Measurements from ENCODE around the gene ING2.
"Not testable (repeated sequence)": the region's sequence is repeated elsewhere in the genome, so short reads cannot be mapped to it uniquely, and the experiment has no call there.

The ING2 gene

GRCh38 chr4:183546376-183546775 is 41.5 kb downstream of the ING2 start:
- CTCF ChIA-PET, result no interaction called here
- H3K4me1 Mint-ChIP-seq, result no peaks in the 10 kb centered on the region
- no peak overlapping the region for H3K4me3 Mint-ChIP-seq

GRCh38 chr4:183548306-183548705 is 43.4 kb downstream of the ING2 start:
- Mint-ChIP-seq H3K36me3 (no peaks in the 10 kb centered on the region), H3K27ac (no peak overlapping the region), H3K4me3 (no peak overlapping the region), H3K4me1 (no peaks in the 10 kb centered on the region), H3K27me3 (peaks cover 21% of the 10 kb centered on the region), H3K9me3 (peaks cover 7% of the 10 kb centered on the region)
- CTCF ChIA-PET, result no interaction called here
- DNase-seq, result no peak

More at GRCh38 chr4:183546376-183546775, 41.5 kb downstream of the ING2 start:
- no peaks in the 10 kb centered on the region for H3K9me3 Mint-ChIP-seq
- H3K27ac Mint-ChIP-seq, result no peak overlapping the region
- no peak for DNase-seq
- peaks cover 26% of the 10 kb centered on the region for H3K27me3 Mint-ChIP-seq
- H3K36me3 Mint-ChIP-seq, result no peaks in the 10 kb centered on the region

- Mint-ChIP-seq H3K36me3 (no peaks in the 10 kb centered on the region), H3K4me1 (no peaks in the 10 kb centered on the region), H3K9me3 (peaks cover 7% of the 10 kb centered on the region), H3K27me3 (peaks cover 9% of the 10 kb centered on the region), H3K27ac (no peak overlapping the region), H3K4me3 (no peak overlapping the region)
- no peak for DNase-seq
- CTCF ChIA-PET, result no interaction called here
Measured at GRCh38 chr4:183550345-183551093, 45.7 kb downstream of the ING2 start.

GRCh38 chr4:183552274-183553146 is 47.7 kb downstream of the ING2 start:
- no peak for DNase-seq
- Mint-ChIP-seq H3K9me3 (peaks cover 7% of the 10 kb centered on the region), H3K27ac (no peak overlapping the region), H3K27me3 (peaks cover 12% of the 10 kb centered on the region), H3K4me1 (no peaks in the 10 kb centered on the region), H3K4me3 (no peak overlapping the region), H3K36me3 (no peaks in the 10 kb centered on the region)
- CTCF ChIA-PET, result no interaction called here

GRCh38 chr4:183553147-183553478 is 48.3 kb downstream of the ING2 start:
- H3K4me3 Mint-ChIP-seq, H3K9me3 Mint-ChIP-seq, H3K36me3 Mint-ChIP-seq, H3K4me1 Mint-ChIP-seq, H3K27ac Mint-ChIP-seq, CTCF ChIA-PET, DNase-seq: not testable (repeated sequence)
- peaks cover 12% of the 10 kb centered on the region for H3K27me3 Mint-ChIP-seq

GRCh38 chr4:183553601-183554345 is 48.9 kb downstream of the ING2 start:
- Mint-ChIP-seq H3K4me1 (no peaks in the 10 kb centered on the region), H3K27ac (no peak overlapping the region), H3K36me3 (no peaks in the 10 kb centered on the region), H3K9me3 (peaks cover 7% of the 10 kb centered on the region), H3K4me3 (no peak overlapping the region), H3K27me3 (peaks cover 12% of the 10 kb centered on the region)
- CTCF ChIA-PET, result no interaction called here
- no peak for DNase-seq

GRCh38 chr4:183554346-183554686 is 49.5 kb downstream of the ING2 start:
- H3K27ac Mint-ChIP-seq, result no peak overlapping the region
- CTCF ChIA-PET, result no interaction called here
- peaks cover 12% of the 10 kb centered on the region for H3K27me3 Mint-ChIP-seq
- H3K4me3 Mint-ChIP-seq, result no peak overlapping the region
- peaks cover 7% of the 10 kb centered on the region for H3K9me3 Mint-ChIP-seq
- H3K4me1 Mint-ChIP-seq, result no peaks in the 10 kb centered on the region
- no peaks in the 10 kb centered on the region for H3K36me3 Mint-ChIP-seq
- no peak for DNase-seq

- CTCF ChIA-PET, result no interaction called here
- no peaks in the 10 kb centered on the region for H3K36me3 Mint-ChIP-seq
Measured at GRCh38 chr4:183554878-183555585, 50.2 kb downstream of the ING2 start.

GRCh38 chr4:183556947-183557346 is 52.1 kb downstream of the ING2 start:
- Mint-ChIP-seq H3K27me3 (peaks cover 3% of the 10 kb centered on the region), H3K9me3 (peaks cover 7% of the 10 kb centered on the region), H3K27ac (no peak overlapping the region), H3K4me1 (no peaks in the 10 kb centered on the region), H3K4me3 (no peak overlapping the region), H3K36me3 (no peaks in the 10 kb centered on the region)
- CTCF ChIA-PET, result no interaction called here
- no peak for DNase-seq

More at GRCh38 chr4:183554878-183555585, 50.2 kb downstream of the ING2 start:
- Mint-ChIP-seq H3K9me3 (peaks cover 7% of the 10 kb centered on the region), H3K27ac (no peak overlapping the region), H3K27me3 (peaks cover 12% of the 10 kb centered on the region), H3K4me1 (no peaks in the 10 kb centered on the region), H3K4me3 (no peak overlapping the region)
- no peak for DNase-seq

- H3K36me3 Mint-ChIP-seq, result no peaks in the 10 kb centered on the region
- H3K27ac Mint-ChIP-seq, result no peak overlapping the region
- CTCF ChIA-PET, result no interaction called here
- peaks cover 3% of the 10 kb centered on the region for H3K9me3 Mint-ChIP-seq
- no peak for DNase-seq
- H3K4me3 Mint-ChIP-seq, result no peak overlapping the region
- peaks cover 3% of the 10 kb centered on the region for H3K27me3 Mint-ChIP-seq
- H3K4me1 Mint-ChIP-seq, result no peaks in the 10 kb centered on the region
Measured at GRCh38 chr4:183557611-183558010, 52.8 kb downstream of the ING2 start.

- Mint-ChIP-seq H3K27ac (no peak overlapping the region), H3K36me3 (no peaks in the 10 kb centered on the region), H3K9me3 (no peaks in the 10 kb centered on the region), H3K4me1 (no peaks in the 10 kb centered on the region), H3K27me3 (peaks cover 3% of the 10 kb centered on the region), H3K4me3 (no peak overlapping the region)
- DNase-seq, result no peak
- CTCF ChIA-PET, result no interaction called here
Measured at GRCh38 chr4:183558873-183559272, 54.0 kb downstream of the ING2 start.

GRCh38 chr4:183561905-183562304 is 57.0 kb downstream of the ING2 start:
- Mint-ChIP-seq H3K4me3 (no peak overlapping the region), H3K36me3 (no peaks in the 10 kb centered on the region), H3K27me3 (peaks cover 3% of the 10 kb centered on the region), H3K27ac (no peak overlapping the region), H3K4me1 (peaks cover 7% of the 10 kb centered on the region), H3K9me3 (no peaks in the 10 kb centered on the region)
- no peak for DNase-seq
- CTCF ChIA-PET, result no interaction called here

Data from activated naive CD4-positive, alpha-beta T cell treated with anti-CD3 and anti-CD28 coated beads, Interleukin-2, amount 10 ng/mL, durations not matched to agents 7 days and 5 days (primary cell).